H7 (cell line): Measurements from ENCODE around the gene VCL. TPM values are rescaled to one million over a fixed set of nuclear protein-coding genes. Genes with fewer than 3 reads are reported as not detected.
"Not testable (repeated sequence)": the region's sequence is repeated elsewhere in the genome, so short reads cannot be mapped to it uniquely, and the experiment has no call there.

Experiments used
- DNase-seq: peaks from one replicate; pipeline ENCODE4 v3.0.0; 2012
- H3K27me3 ChIP-seq: 2 replicates; pipeline ENCODE4 v1.6.0; 2011; ENCODE audit warnings: mild to moderate bottlenecking, low read length; ENCODE audit not compliant: control insufficient read depth, insufficient read depth
- H3K36me3 ChIP-seq: replicated peaks from 2 replicates; pipeline ENCODE4 v1.5.1; 2011; ENCODE audit warnings: low read length; ENCODE audit not compliant: control insufficient read depth, insufficient read depth
- H3K4me3 ChIP-seq: 2 replicates; pipeline ENCODE4 v1.5.1; 2011; ENCODE audit warnings: low read depth, mild to moderate bottlenecking, control low read depth, low read length, moderate library complexity; ENCODE audit not compliant: insufficient read depth
- total RNA-seq: library from RNA; depleted of rRNA; stranded (reverse); fragments of >200 nt; shearing (Covaris generic); gene quantifications from 2 replicates; pipeline ENCODE4 v1.2.3, GENCODE V29; 2014

The VCL gene
- total RNA-seq, 1 experiment from 2014 or later = 194 TPM

- Histone ChIP-seq H3K27me3 (no peaks in the 10 kb centered on the region), H3K4me3 (no peak overlapping the region), H3K36me3 (peaks cover 29% of the 10 kb centered on the region)
- no peak for DNase-seq
Observed at GRCh38 chr10:74122060-74122459, 124.1 kb downstream of the VCL start.

- H3K4me3 ChIP-seq = no peak overlapping the region
- H3K27me3 ChIP-seq = no peaks in the 10 kb centered on the region
- peaks cover 22% of the 10 kb centered on the region for H3K36me3 ChIP-seq
- DNase-seq = no peak
Observed at GRCh38 chr10:74123081-74123480, 125.2 kb downstream of the VCL start.

- Histone ChIP-seq H3K27me3 (no peaks in the 10 kb centered on the region), H3K4me3 (no peak overlapping the region), H3K36me3 (peaks cover 8% of the 10 kb centered on the region)
- DNase-seq = no peak
Observed at GRCh38 chr10:74133923-74134820, 136.3 kb downstream of the VCL start.

GRCh38 chr10:74135452-74135851 lies 137.5 kb downstream of the VCL start:
- Histone ChIP-seq H3K4me3 (no peak overlapping the region), H3K36me3 (peaks cover 5% of the 10 kb centered on the region), H3K27me3 (no peaks in the 10 kb centered on the region)
- DNase-seq = no peak

- H3K27me3 ChIP-seq = no peaks in the 10 kb centered on the region
- H3K4me3 ChIP-seq = no peak overlapping the region
- peak; percentile 30 for DNase-seq
- peaks cover 5% of the 10 kb centered on the region for H3K36me3 ChIP-seq
Observed at GRCh38 chr10:74137992-74138391, 140.1 kb downstream of the VCL start.

- H3K36me3 ChIP-seq, DNase-seq, H3K27me3 ChIP-seq, H3K4me3 ChIP-seq: not testable (repeated sequence)
Observed at GRCh38 chr10:74138596-74138995, 140.7 kb downstream of the VCL start.

- DNase-seq = peak; percentile 39
- Histone ChIP-seq H3K27me3 (no peaks in the 10 kb centered on the region), H3K36me3 (peaks cover 2% of the 10 kb centered on the region), H3K4me3 (no peak overlapping the region)
Observed at GRCh38 chr10:74139981-74140380, 142.1 kb downstream of the VCL start.

GRCh38 chr10:74140553-74140952 lies 142.6 kb downstream of the VCL start:
- H3K36me3 ChIP-seq = peaks cover 2% of the 10 kb centered on the region
- H3K4me3 ChIP-seq = no peak overlapping the region
- no peak for DNase-seq
- H3K27me3 ChIP-seq = no peaks in the 10 kb centered on the region

- Histone ChIP-seq H3K27me3 (no peaks in the 10 kb centered on the region), H3K4me3 (no peak overlapping the region), H3K36me3 (no peaks in the 10 kb centered on the region; the same call in 1 of the 2 replicates)
- no peak for DNase-seq
Observed at GRCh38 chr10:74145133-74145532, 147.2 kb downstream of the VCL start.

- H3K27me3 ChIP-seq, H3K36me3 ChIP-seq, DNase-seq, H3K4me3 ChIP-seq: not testable (repeated sequence)
Observed at GRCh38 chr10:74146980-74147379, 149.1 kb downstream of the VCL start.

- Histone ChIP-seq H3K4me3 (peak within 1 kb of the TSS; percentile 99), H3K36me3 (no peaks in the 10 kb centered on the region; the same call in 1 of the 2 replicates), H3K27me3 (no peaks in the 10 kb centered on the region)
- DNase-seq = peak; percentile 86
Observed at GRCh38 chr10:74150204-74150989, 152.5 kb downstream of the VCL start, which contains the start of gene AP3M1. AP3M1 (minus strand) TSS chr10:74150828; CDS start chr10:74138379, 12,449 bp downstream.

GRCh38 chr10:74150990-74151878 lies 153.3 kb downstream of the VCL start, which contains the start of gene ADK:
ADK (plus strand) TSS chr10:74151221; CDS start chr10:74151279, 58 bp downstream.
- DNase-seq = peak; percentile 96
- Histone ChIP-seq H3K36me3 (no peaks in the 10 kb centered on the region; the same call in 1 of the 2 replicates), H3K4me3 (peak within 1 kb of the TSS; percentile 99), H3K27me3 (no peaks in the 10 kb centered on the region)

GRCh38 chr10:74151879-74152722 lies 154.2 kb downstream of the VCL start:
- Histone ChIP-seq H3K36me3 (no peaks in the 10 kb centered on the region), H3K27me3 (no peaks in the 10 kb centered on the region), H3K4me3 (peak overlapping the region; percentile 99)
- DNase-seq = peak; percentile 29
